Endothelial cell of umbilical vein (primary cell): ENCODE measurements around the gene FAM83F. TPM values are rescaled to one million over a fixed set of nuclear protein-coding genes. Genes with fewer than 3 reads are reported as not detected.

Experiments
- BruUV-seq: library from RNA; stranded (reverse); fragments of 400-500 nt; replicated peaks from 2 replicates; lab custom pipeline; 2021; lab: Mats Ljungman, UMichigan
- CTCF ChIA-PET: fragments of 300-600, 350-600 bp; sonication (Branson Sonifier 250); formaldehyde crosslinking; loops from one replicate; lab custom pipeline; 2021; ENCODE audit warnings: antibody characterized with exemption, inconsistent platforms; lab: Charles Lee
- POLR2A ChIA-PET: fragments of 300-600, 350-600 bp; sonication (Branson Sonifier 250); formaldehyde crosslinking; loops from one replicate; lab custom pipeline; 2021; ENCODE audit warnings: antibody characterized with exemption, inconsistent platforms; lab: Charles Lee
- DNase-seq: peaks from one replicate; pipeline ENCODE4 v3.0.0-alpha.2; 2011; ENCODE audit warnings: low read depth, low spot score
- FAIRE-seq: peaks from 2 replicates; lab custom pipeline; 2011; peaks lifted over from hg19 to GRCh38; lab: Jason Lieb, UNC
- H2AFZ ChIP-seq: 2 replicates; pipeline ENCODE4 v1.6.0; 2012; ENCODE audit warnings: low read depth, low read length, control low read depth, inconsistent platforms
- H3K27ac ChIP-seq: 2 replicates; pipeline ENCODE4 v1.5.1; 2011; ENCODE audit warnings: low read depth, mild to moderate bottlenecking, control low read depth, low read length, moderate library complexity; ENCODE audit not compliant: insufficient read depth
- H3K27me3 ChIP-seq, 2 experiments: 2 replicates each; pipeline versions ENCODE4 v1.6.0 to v1.6.1; 2011; ENCODE audit warnings: low read length in 2 of 2, mixed read lengths in 1 of 2; ENCODE audit not compliant: control insufficient read depth in 2 of 2, insufficient read depth in 2 of 2
- H3K36me3 ChIP-seq, 2 experiments: 2 replicates in 1 of 2; 3 replicates in 1 of 2; pipeline ENCODE4 v1.5.1; 2011; ENCODE audit warnings: low read length in 2 of 2, mild to moderate bottlenecking in 1 of 2, moderate library complexity in 1 of 2; ENCODE audit not compliant: control insufficient read depth in 2 of 2, insufficient read depth in 2 of 2; ENCODE audit errors: extremely low read depth in 1 of 2
- H3K4me1 ChIP-seq: 3 replicates; pipeline ENCODE4 v1.5.1; 2011; ENCODE audit warnings: mild to moderate bottlenecking, low read length; ENCODE audit not compliant: control insufficient read depth, insufficient read depth; ENCODE audit errors: extremely low read depth
- H3K4me2 ChIP-seq: 2 replicates; pipeline ENCODE4 v1.6.1; 2011; ENCODE audit warnings: low read length, control low read depth, mixed read lengths; ENCODE audit not compliant: insufficient read depth
- H3K4me3 ChIP-seq, 3 experiments: fragments of 200-600 bp in 1 of 3; sonication (generic), shearing (Covaris generic) in 1 of 3; replicated peaks in 1 of 3; 2 replicates each; pipeline ENCODE4 v1.5.1; 2011 to 2016; ENCODE audit warnings: control low read depth in 3 of 3, low read length in 3 of 3, mild to moderate bottlenecking in 2 of 3, inconsistent platforms in 1 of 3, low read depth in 1 of 3, moderate library complexity in 1 of 3; ENCODE audit not compliant: insufficient read depth in 1 of 3
- H3K79me2 ChIP-seq: 2 replicates; pipeline ENCODE4 v1.6.0; 2012; ENCODE audit warnings: low read length, inconsistent platforms; ENCODE audit not compliant: control insufficient read depth, insufficient read depth
- H3K9ac ChIP-seq: replicated peaks from 2 replicates; pipeline ENCODE3; 2011; ENCODE audit warnings: low read length, control low read depth; ENCODE audit not compliant: insufficient read depth; ENCODE audit errors: extremely low read depth
- H3K9me1 ChIP-seq: replicated peaks from 3 replicates; pipeline ENCODE4 v1.6.0; 2011; ENCODE audit warnings: mild to moderate bottlenecking, low read length; ENCODE audit not compliant: control insufficient read depth, insufficient read depth; ENCODE audit errors: extremely low read depth
- H3K9me3 ChIP-seq: replicated peaks from 2 replicates; pipeline ENCODE4 v1.5.1; 2012; ENCODE audit warnings: low read length, inconsistent platforms; ENCODE audit not compliant: control insufficient read depth, insufficient read depth
- H4K20me1 ChIP-seq: replicated peaks from 2 replicates; pipeline ENCODE3; 2011; ENCODE audit warnings: mild to moderate bottlenecking, low read length; ENCODE audit not compliant: control insufficient read depth, insufficient read depth; ENCODE audit errors: extremely low read depth
- EZH2 ChIP-seq: IDR thresholded peaks from 2 replicates; pipeline ENCODE4 v1.6.1; 2012; ENCODE audit warnings: borderline replicate concordance, low read depth, mild to moderate bottlenecking, moderate library complexity, low read length, inconsistent platforms; ENCODE audit not compliant: severe bottlenecking
- FOS ChIP-seq: IDR thresholded peaks from 2 replicates; pipeline ENCODE4 v1.6.1; 2011; ENCODE audit warnings: mild to moderate bottlenecking, low read length, moderate library complexity, borderline replicate concordance; ENCODE audit not compliant: insufficient read depth
- GATA2 ChIP-seq: IDR thresholded peaks from 2 replicates; pipeline ENCODE4 v1.7.0; 2011; ENCODE audit warnings: low read depth, mild to moderate bottlenecking, moderate library complexity, mixed read lengths, low read length; ENCODE audit not compliant: insufficient read length, insufficient read depth
- JUN ChIP-seq: IDR thresholded peaks from 2 replicates; pipeline ENCODE4 v1.6.1; 2011; ENCODE audit warnings: borderline replicate concordance, low read depth; ENCODE audit not compliant: insufficient read length, insufficient read depth
- MYC ChIP-seq: IDR thresholded peaks from one replicate; pipeline ENCODE4 v1.6.1; 2011; ENCODE audit warnings: mild to moderate bottlenecking, low read depth, low read length
- POLR2A ChIP-seq: IDR thresholded peaks from 2 replicates; pipeline ENCODE4 v1.6.1; 2012; ENCODE audit warnings: low read depth, mild to moderate bottlenecking, control low read depth, low read length
- POLR2AphosphoS5 ChIP-seq: IDR thresholded peaks from 2 replicates; pipeline ENCODE4 v1.6.1; 2012; ENCODE audit warnings: low read depth, mild to moderate bottlenecking, control low read depth, low read length, moderate library complexity; ENCODE audit not compliant: insufficient read depth
- dilution Hi-C: fragments of 300-500 bp; cut with MboI; formaldehyde crosslinking; loops from one replicate; pipeline ENCODE4 v1.15.0; 2019; ENCODE audit warnings: low sequenced_read_pairs; ENCODE audit not compliant: extremely low pct_ligation_motif_present
- intact Hi-C: fragments of 100-400 bp; cut with micrococcal nuclease; formaldehyde crosslinking; loops from one replicate; pipeline ENCODE4 v1.10.0; 2022
- polyA plus RNA-seq, 4 experiments: library from polyadenylated mRNA; depleted of rRNA in 3 of 4; stranded (reverse) in 3 of 4; unstranded in 1 of 4; fragments of >200 nt; gene quantifications; 2 replicates each; pipeline versions ENCODE4 v1.2.1 to v1.2.3, GENCODE V29; 2011 to 2012; ENCODE audit warnings: missing spikeins in 1 of 4
- total RNA-seq: library from RNA; stranded (reverse); gene quantifications from 2 replicates; pipeline ENCODE4 v1.2.3, GENCODE V29; 2021
- TF ChIP-seq, protein P1 (sequence below), 2 donors: IDR thresholded peaks; 1 replicate in 1 of 2; 2 replicates in 1 of 2; pipeline ENCODE4 v1.5.1; 2011; ENCODE audit warnings: low read length in 2 of 2, mild to moderate bottlenecking in 2 of 2, moderate library complexity in 2 of 2, control low read depth in 1 of 2, inconsistent platforms in 1 of 2, low read depth in 1 of 2; ENCODE audit not compliant: insufficient read depth in 1 of 2; ENCODE audit errors: extremely low read depth in 1 of 2
- TF ChIP-seq, protein P2 (sequence below): IDR thresholded peaks from 2 replicates; pipeline ENCODE4 v1.6.1; 2011; ENCODE audit not compliant: insufficient read depth, insufficient read length

The FAM83F gene
- total and polyA plus RNA-seq, 2 donors (not counting 3 experiments of a cell fraction or from before 2014, with no cell fraction given), result not detected

- H3K4me3 ChIP-seq, result no peak overlapping the region
- peaks cover 8% of the 10 kb centered on the region for H3K4me1 ChIP-seq
- no peak overlapping the region for H3K4me2 ChIP-seq
- no peaks in the 10 kb centered on the region for H3K9me3 ChIP-seq
- H3K79me2 ChIP-seq, result no peaks in the 10 kb centered on the region
- peaks cover 2 to 5% of the 10 kb centered on the region in 2 experiments for H3K27me3 ChIP-seq
- no peaks in the 10 kb centered on the region for H3K9me1 ChIP-seq
- no peak overlapping the region for H3K9ac ChIP-seq
- ChIA-PET CTCF (no interaction called here), POLR2A (interaction anchor here (0.7 kb wide), 1 partner anchor 277 kb away, joined by 3 read pairs; no protein-coding TSS in a partner anchor)
- H4K20me1 ChIP-seq, result no peaks in the 10 kb centered on the region
- dilution Hi-C loops, result no loop called here
- H3K27ac ChIP-seq, result no peak overlapping the region
- no peak for TF ChIP-seq EZH2
- TF ChIP-seq POLR2AphosphoS5, result no peak
- TF ChIP-seq FOS, result no peak
- no peak for TF ChIP-seq MYC
- TF ChIP-seq, protein P1, sequence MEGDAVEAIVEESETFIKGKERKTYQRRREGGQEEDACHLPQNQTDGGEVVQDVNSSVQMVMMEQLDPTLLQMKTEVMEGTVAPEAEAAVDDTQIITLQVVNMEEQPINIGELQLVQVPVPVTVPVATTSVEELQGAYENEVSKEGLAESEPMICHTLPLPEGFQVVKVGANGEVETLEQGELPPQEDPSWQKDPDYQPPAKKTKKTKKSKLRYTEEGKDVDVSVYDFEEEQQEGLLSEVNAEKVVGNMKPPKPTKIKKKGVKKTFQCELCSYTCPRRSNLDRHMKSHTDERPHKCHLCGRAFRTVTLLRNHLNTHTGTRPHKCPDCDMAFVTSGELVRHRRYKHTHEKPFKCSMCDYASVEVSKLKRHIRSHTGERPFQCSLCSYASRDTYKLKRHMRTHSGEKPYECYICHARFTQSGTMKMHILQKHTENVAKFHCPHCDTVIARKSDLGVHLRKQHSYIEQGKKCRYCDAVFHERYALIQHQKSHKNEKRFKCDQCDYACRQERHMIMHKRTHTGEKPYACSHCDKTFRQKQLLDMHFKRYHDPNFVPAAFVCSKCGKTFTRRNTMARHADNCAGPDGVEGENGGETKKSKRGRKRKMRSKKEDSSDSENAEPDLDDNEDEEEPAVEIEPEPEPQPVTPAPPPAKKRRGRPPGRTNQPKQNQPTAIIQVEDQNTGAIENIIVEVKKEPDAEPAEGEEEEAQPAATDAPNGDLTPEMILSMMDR (IDR thresholded peaks at IDR 0.05; ENCODE audit: extremely low read depth in 1 of 2, insufficient read depth in 1 of 2, low read depth in 1 of 2, low read length in 2 of 2), result no peak
- TF ChIP-seq JUN, result no peak
- no peak for TF ChIP-seq POLR2A
- TF ChIP-seq, protein P2, sequence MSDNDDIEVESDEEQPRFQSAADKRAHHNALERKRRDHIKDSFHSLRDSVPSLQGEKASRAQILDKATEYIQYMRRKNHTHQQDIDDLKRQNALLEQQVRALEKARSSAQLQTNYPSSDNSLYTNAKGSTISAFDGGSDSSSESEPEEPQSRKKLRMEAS, result no peak
- TF ChIP-seq GATA2, result no peak
- intact Hi-C loops, result no loop called here
- H2AFZ ChIP-seq, result no peak overlapping the region
- FAIRE-seq (no peak), DNase-seq (no peak)
- H3K36me3 ChIP-seq, result no peaks in the 10 kb centered on the region
- BruUV-seq, result no TSS peak
Observed at GRCh38 chr22:40050258-40050657, 55.5 kb downstream of the FAM83F start.
